Measurements from ENCODE around the gene TIMM22. TPM values are rescaled to one million over a fixed set of nuclear protein-coding genes. Genes with fewer than 3 reads are reported as not detected.
"Not testable (repeated sequence)": the region's sequence is repeated elsewhere in the genome, so short reads cannot be mapped to it uniquely, and the experiment has no call there.

Gene TIMM22
- total RNA-seq, 1 experiment from 2014 or later = 17.4 TPM

GRCh38 chr17:971861-972260, 25.1 kb upstream of the TIMM22 start:
- DNase-seq (ENCODE audit: low spot score) = not testable (repeated sequence)

GRCh38 chr17:973053-973452, 23.9 kb upstream of the TIMM22 start:
- no peak for DNase-seq (ENCODE audit: low spot score)

GRCh38 chr17:974778-975177, 22.2 kb upstream of the TIMM22 start:
- not testable (repeated sequence) for DNase-seq (ENCODE audit: low spot score)

GRCh38 chr17:975371-975915, 21.5 kb upstream of the TIMM22 start:
- no peak for DNase-seq (ENCODE audit: low spot score)

- no peak for DNase-seq (ENCODE audit: low spot score)
Measured at GRCh38 chr17:976312-976711, 20.6 kb upstream of the TIMM22 start.

GRCh38 chr17:977166-977565, 19.8 kb upstream of the TIMM22 start:
- no peak for DNase-seq (ENCODE audit: low spot score)

GRCh38 chr17:978103-979093, 18.5 kb upstream of the TIMM22 start:
- no peak for DNase-seq (ENCODE audit: low spot score)

- no peak for DNase-seq (ENCODE audit: low spot score)
Measured at GRCh38 chr17:979212-979538, 17.8 kb upstream of the TIMM22 start.

GRCh38 chr17:979539-980405, 17.2 kb upstream of the TIMM22 start, which contains the start of gene NXN:
Gene NXN, minus strand, starts transcription at chr17:979776.
- DNase-seq (ENCODE audit: low spot score) = peak; percentile 54

GRCh38 chr17:980406-981291, 16.3 kb upstream of the TIMM22 start:
- DNase-seq (ENCODE audit: low spot score) = peak; percentile 82

- DNase-seq (ENCODE audit: low spot score) = no peak
Measured at GRCh38 chr17:981292-981658, 15.7 kb upstream of the TIMM22 start.

GRCh38 chr17:983921-984320, 13.0 kb upstream of the TIMM22 start:
- no peak for DNase-seq (ENCODE audit: low spot score)

- no peak for DNase-seq (ENCODE audit: low spot score)
Measured at GRCh38 chr17:986322-986929, 10.5 kb upstream of the TIMM22 start.

- DNase-seq (ENCODE audit: low spot score) = no peak
Measured at GRCh38 chr17:987931-988330, 9.0 kb upstream of the TIMM22 start.

- DNase-seq (ENCODE audit: low spot score) = no peak
Measured at GRCh38 chr17:988561-988960, 8.4 kb upstream of the TIMM22 start.

- no peak for DNase-seq (ENCODE audit: low spot score)
Measured at GRCh38 chr17:992933-993332, 4.0 kb upstream of the TIMM22 start.

- not testable (repeated sequence) for DNase-seq (ENCODE audit: low spot score)
Measured at GRCh38 chr17:995324-995723, 1.6 kb upstream of the TIMM22 start.

- DNase-seq (ENCODE audit: low spot score) = no peak
Measured at GRCh38 chr17:998111-998510, 1.2 kb downstream of the TIMM22 start.

GRCh38 chr17:1000597-1001461, 3.9 kb downstream of the TIMM22 start:
- no peak for DNase-seq (ENCODE audit: low spot score)

Measured in A172 (cell line).